Measurements from ENCODE around the gene A2M. TPM values are rescaled to one million over a fixed set of nuclear protein-coding genes. Genes with fewer than 3 reads are reported as not detected.

The A2M gene
- total RNA-seq (1,000 to 10,000 TPM; 2,139 to 2,389 TPM), polyA plus RNA-seq (1,000 to 10,000 TPM in 1 of 2 donors, 100 to 1,000 TPM in 1; 268 to 1,278 TPM)
- long read RNA-seq, donor 1, full-length matches to known transcripts, result 26 of 1,981 reads
- long read RNA-seq, donor 1, partial matches to known transcripts, result 1,864 of 1,981 reads
- long read RNA-seq, donor 1, other reads (novel, unspliced or antisense), result 91 of 1,981 reads
- long read RNA-seq, donor 2, full-length matches to known transcripts, result 817 of 1,621 reads
- long read RNA-seq, donor 2, partial matches to known transcripts, result 699 of 1,621 reads
- long read RNA-seq, donor 2, other reads (novel, unspliced or antisense), result 105 of 1,621 reads

- DNase-seq (no peak), ATAC-seq (ENCODE audit: low FRiP score) (peak; percentile 92)
- Histone ChIP-seq H3K27me3 (ENCODE audit: control insufficient read depth in 1 of 2, insufficient read depth in 2 of 2, low read length in 1 of 2) (no peaks in the 10 kb centered on the region), H3K4me1 (ENCODE audit: control insufficient read depth in 1 of 2, insufficient read depth in 2 of 2, low read length in 2 of 2) (peaks cover 2 to 6% of the 10 kb centered on the region in 2 donors), H3K9me3 (ENCODE audit: control insufficient read depth, low read length) (no peaks in the 10 kb centered on the region), H3K4me3 (ENCODE audit: low read length in 2 of 2) (peak within 1 kb of the TSS; percentile 70 to 97), H3K27ac (ENCODE audit: low read depth in 1 of 2, low read length in 2 of 2) (peak within 1 kb of the TSS; percentile 80 to 98), H3K36me3 (ENCODE audit: control insufficient read depth in 1 of 2, insufficient read depth in 2 of 2, low read length in 1 of 2) (peaks cover 0 to 8% of the 10 kb centered on the region in 2 donors)
- intact Hi-C loops (cut with DNase I), result loop anchor here (5.0 to 10.0 kb wide), 2 partner anchors 129 to 166 kb away; no protein-coding TSS in a partner anchor
- 2 to 5% methylated on average over 9 of the region's 9 CpGs for WGBS, 2 donors
Observed at GRCh38 chr12:9115731-9116559, at the start of gene A2M. A2M (minus strand) TSS chr12:9115919; CDS start chr12:9115849, 70 bp downstream.

- DNase-seq (no peak), ATAC-seq (ENCODE audit: low FRiP score) (no peak)
- intact Hi-C loops (cut with DNase I), result no loop called here
- no peak overlapping the region for H3K4me3 ChIP-seq (ENCODE audit: low read length in 2 of 2)
- H3K4me1 ChIP-seq (ENCODE audit: control insufficient read depth in 1 of 2, insufficient read depth in 2 of 2, low read length in 2 of 2), result no peaks in the 10 kb centered on the region
- no peaks in the 10 kb centered on the region for H3K27me3 ChIP-seq (ENCODE audit: control insufficient read depth in 1 of 2, insufficient read depth in 2 of 2, low read length in 1 of 2)
- 69 to 75% methylated on average over 5 of the region's 5 CpGs for WGBS, 2 donors
- H3K27ac ChIP-seq (ENCODE audit: low read depth in 1 of 2, low read length in 2 of 2), result no peak overlapping the region
- H3K36me3 ChIP-seq (ENCODE audit: control insufficient read depth in 1 of 2, insufficient read depth in 2 of 2, low read length in 1 of 2), result no peaks in the 10 kb centered on the region
- H3K9me3 ChIP-seq (ENCODE audit: control insufficient read depth, low read length), result no peaks in the 10 kb centered on the region
Observed at GRCh38 chr12:9163392-9163791, 47.7 kb upstream of the A2M start.

GRCh38 chr12:9156119-9156518 lies 40.4 kb upstream of the A2M start:
- no peaks in the 10 kb centered on the region for H3K27me3 ChIP-seq (ENCODE audit: control insufficient read depth in 1 of 2, insufficient read depth in 2 of 2, low read length in 1 of 2)
- intact Hi-C loops (cut with DNase I), result no loop called here
- peaks cover 0 to 2% of the 10 kb centered on the region in 2 donors for H3K4me1 ChIP-seq (ENCODE audit: control insufficient read depth in 1 of 2, insufficient read depth in 2 of 2, low read length in 2 of 2)
- no peak overlapping the region for H3K27ac ChIP-seq (ENCODE audit: low read depth in 1 of 2, low read length in 2 of 2)
- WGBS, 2 donors, result 65 to 73% methylated on average over 4 of the region's 4 CpGs
- DNase-seq (no peak), ATAC-seq (ENCODE audit: low FRiP score) (no peak)
- peaks cover 2% of the 10 kb centered on the region for H3K9me3 ChIP-seq (ENCODE audit: control insufficient read depth, low read length)
- H3K4me3 ChIP-seq (ENCODE audit: low read length in 2 of 2), result no peak overlapping the region
- H3K36me3 ChIP-seq (ENCODE audit: control insufficient read depth in 1 of 2, insufficient read depth in 2 of 2, low read length in 1 of 2), result no peaks in the 10 kb centered on the region

- WGBS, 2 donors, result 55 to 68% methylated on average over 6 of the region's 6 CpGs
- Histone ChIP-seq H3K27me3 (ENCODE audit: control insufficient read depth in 1 of 2, insufficient read depth in 2 of 2, low read length in 1 of 2) (no peaks in the 10 kb centered on the region), H3K36me3 (ENCODE audit: control insufficient read depth in 1 of 2, insufficient read depth in 2 of 2, low read length in 1 of 2) (no peaks in the 10 kb centered on the region), H3K4me3 (ENCODE audit: low read length in 2 of 2) (no peak overlapping the region), H3K27ac (ENCODE audit: low read depth in 1 of 2, low read length in 2 of 2) (no peak overlapping the region), H3K4me1 (ENCODE audit: control insufficient read depth in 1 of 2, insufficient read depth in 2 of 2, low read length in 2 of 2) (no peaks in the 10 kb centered on the region), H3K9me3 (ENCODE audit: control insufficient read depth, low read length) (peaks cover 2% of the 10 kb centered on the region)
- no peak for DNase-seq
- intact Hi-C loops (cut with DNase I), result no loop called here
- ATAC-seq (ENCODE audit: low FRiP score), result no peak
Observed at GRCh38 chr12:9149372-9149771, 33.7 kb upstream of the A2M start.

GRCh38 chr12:9148926-9149325 lies 33.2 kb upstream of the A2M start:
- Histone ChIP-seq H3K36me3 (ENCODE audit: control insufficient read depth in 1 of 2, insufficient read depth in 2 of 2, low read length in 1 of 2) (no peaks in the 10 kb centered on the region), H3K27me3 (ENCODE audit: control insufficient read depth in 1 of 2, insufficient read depth in 2 of 2, low read length in 1 of 2) (no peaks in the 10 kb centered on the region), H3K27ac (ENCODE audit: low read depth in 1 of 2, low read length in 2 of 2) (no peak overlapping the region), H3K4me3 (ENCODE audit: low read length in 2 of 2) (no peak overlapping the region), H3K4me1 (ENCODE audit: control insufficient read depth in 1 of 2, insufficient read depth in 2 of 2, low read length in 2 of 2) (no peaks in the 10 kb centered on the region), H3K9me3 (ENCODE audit: control insufficient read depth, low read length) (peaks cover 4% of the 10 kb centered on the region)
- DNase-seq (no peak), ATAC-seq (ENCODE audit: low FRiP score) (no peak)
- 49 to 62% methylated on average over 2 of the region's 2 CpGs for WGBS, 2 donors
- intact Hi-C loops (cut with DNase I), result no loop called here

- Histone ChIP-seq H3K27ac (ENCODE audit: low read depth in 1 of 2, low read length in 2 of 2) (no peak overlapping the region), H3K4me3 (ENCODE audit: low read length in 2 of 2) (no peak overlapping the region), H3K36me3 (ENCODE audit: control insufficient read depth in 1 of 2, insufficient read depth in 2 of 2, low read length in 1 of 2) (no peaks in the 10 kb centered on the region), H3K27me3 (ENCODE audit: control insufficient read depth in 1 of 2, insufficient read depth in 2 of 2, low read length in 1 of 2) (no peaks in the 10 kb centered on the region), H3K9me3 (ENCODE audit: control insufficient read depth, low read length) (peaks cover 4% of the 10 kb centered on the region), H3K4me1 (ENCODE audit: control insufficient read depth in 1 of 2, insufficient read depth in 2 of 2, low read length in 2 of 2) (no peaks in the 10 kb centered on the region)
- 80 to 85% methylated on average over 2 of the region's 2 CpGs for WGBS, 2 donors
- intact Hi-C loops (cut with DNase I), result no loop called here
- DNase-seq (no peak), ATAC-seq (ENCODE audit: low FRiP score) (no peak)
Observed at GRCh38 chr12:9147461-9147860, 31.7 kb upstream of the A2M start.

GRCh38 chr12:9144730-9145106 lies 29.0 kb upstream of the A2M start:
- ATAC-seq (ENCODE audit: low FRiP score) (no peak), DNase-seq (no peak)
- H3K27ac ChIP-seq (ENCODE audit: low read depth in 1 of 2, low read length in 2 of 2), result no peak overlapping the region
- no peak overlapping the region for H3K4me3 ChIP-seq (ENCODE audit: low read length in 2 of 2)
- H3K36me3 ChIP-seq (ENCODE audit: control insufficient read depth in 1 of 2, insufficient read depth in 2 of 2, low read length in 1 of 2), result no peaks in the 10 kb centered on the region
- WGBS, 2 donors, result 57 to 60% methylated on average over 4 of the region's 4 CpGs
- peaks cover 4% of the 10 kb centered on the region for H3K9me3 ChIP-seq (ENCODE audit: control insufficient read depth, low read length)
- no peaks in the 10 kb centered on the region for H3K4me1 ChIP-seq (ENCODE audit: control insufficient read depth in 1 of 2, insufficient read depth in 2 of 2, low read length in 2 of 2)
- intact Hi-C loops (cut with DNase I), result no loop called here
- no peaks in the 10 kb centered on the region for H3K27me3 ChIP-seq (ENCODE audit: control insufficient read depth in 1 of 2, insufficient read depth in 2 of 2, low read length in 1 of 2)

GRCh38 chr12:9143929-9144729 lies 28.4 kb upstream of the A2M start:
- Histone ChIP-seq H3K4me3 (ENCODE audit: low read length in 2 of 2) (no peak overlapping the region), H3K36me3 (ENCODE audit: control insufficient read depth in 1 of 2, insufficient read depth in 2 of 2, low read length in 1 of 2) (no peaks in the 10 kb centered on the region), H3K4me1 (ENCODE audit: control insufficient read depth in 1 of 2, insufficient read depth in 2 of 2, low read length in 2 of 2) (no peaks in the 10 kb centered on the region), H3K27me3 (ENCODE audit: control insufficient read depth in 1 of 2, insufficient read depth in 2 of 2, low read length in 1 of 2) (no peaks in the 10 kb centered on the region), H3K27ac (ENCODE audit: low read depth in 1 of 2, low read length in 2 of 2) (no peak overlapping the region), H3K9me3 (ENCODE audit: control insufficient read depth, low read length) (peaks cover 4% of the 10 kb centered on the region)
- 84 to 87% methylated on average over 3 of the region's 3 CpGs for WGBS, 2 donors
- intact Hi-C loops (cut with DNase I), result no loop called here
- DNase-seq, result no peak
- no peak for ATAC-seq (ENCODE audit: low FRiP score)

Measured in aorta (tissue), 5 donors.